HG02938 (cell line): ENCODE data around the gene PLCXD3.
"Not testable (repeated sequence)": the region's sequence is repeated elsewhere in the genome, so short reads cannot be mapped to it uniquely, and the experiment has no call there.

Experiments used
- ATAC-seq: cut with Tn5 transposase; IDR thresholded peaks from one replicate; pipeline ENCODE4 v1.9.1; 2021; ENCODE audit warnings: mild to moderate bottlenecking, moderate library complexity; ENCODE audit not compliant: unreplicated experiment

Gene PLCXD3

DNA sequence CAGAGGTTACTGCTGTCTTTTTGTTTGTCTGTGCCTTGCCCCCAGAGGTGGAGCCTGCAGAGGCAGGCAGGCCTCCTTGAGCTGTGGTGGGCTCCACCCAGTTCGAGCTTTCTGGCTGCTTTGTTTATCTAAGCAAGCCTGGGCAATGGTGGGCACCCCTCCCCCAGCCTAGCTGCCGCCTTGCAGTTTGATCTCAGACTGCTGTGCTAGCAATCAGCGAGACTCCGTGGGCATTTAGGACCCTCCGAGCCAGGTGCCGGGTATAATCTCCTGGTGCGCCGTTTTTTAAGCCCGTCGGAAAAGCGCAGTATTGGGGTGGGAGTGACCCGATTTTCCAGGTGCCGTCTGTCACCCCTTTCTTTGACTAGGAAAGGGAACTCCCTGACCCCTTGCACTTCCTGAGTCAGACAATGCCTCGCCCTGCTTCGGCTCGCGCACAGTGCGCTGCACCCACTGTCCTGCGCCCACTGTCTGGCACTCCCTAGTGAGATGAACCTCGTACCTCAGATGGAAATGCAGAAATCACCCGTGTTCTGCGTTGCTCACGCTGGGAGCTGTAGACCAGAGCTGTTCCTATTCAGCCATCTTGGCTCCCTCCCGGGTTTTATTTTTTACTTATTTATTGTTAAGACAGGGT, 16.8 kb downstream of the PLCXD3 start:
- ATAC-seq = not testable (repeated sequence)

DNA sequence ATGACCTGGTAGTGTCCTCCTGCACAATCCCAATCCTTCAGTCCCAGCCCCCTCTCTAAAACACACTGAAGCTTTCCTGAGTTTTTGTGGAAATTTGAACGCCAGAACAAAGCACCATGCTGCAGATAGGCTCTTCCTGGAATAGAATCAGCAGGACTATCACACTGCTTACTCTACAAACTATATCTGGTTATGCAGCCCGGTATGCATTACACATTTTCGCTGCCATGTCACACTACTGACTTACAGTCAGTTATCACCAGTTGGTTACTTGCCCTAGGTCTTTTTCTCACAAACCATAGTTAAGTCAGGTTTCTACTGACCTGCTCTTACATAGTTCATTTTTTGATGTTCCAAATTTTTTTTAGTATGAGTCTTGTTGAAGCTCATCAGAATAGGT, 24.9 kb downstream of the PLCXD3 start:
- ATAC-seq = no peak

DNA sequence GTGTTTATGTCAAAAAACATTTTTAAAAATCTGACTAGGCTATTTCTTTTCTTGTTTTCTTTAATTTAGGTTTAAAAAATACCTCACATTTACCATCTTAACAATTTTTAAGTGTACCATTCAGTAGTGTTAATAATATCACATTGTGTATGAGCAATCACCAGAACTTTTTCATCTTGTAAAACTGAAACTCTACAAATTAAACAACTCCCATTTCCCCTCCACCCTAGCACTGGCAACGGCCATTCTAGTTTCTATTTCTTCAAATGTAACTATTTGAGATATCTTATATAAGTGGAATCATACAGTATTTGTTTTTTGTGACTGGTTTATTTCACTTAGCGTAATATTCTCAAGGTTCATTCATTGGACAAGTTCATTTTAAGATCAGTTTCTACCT, 27.7 kb downstream of the PLCXD3 start:
- no peak for ATAC-seq

DNA sequence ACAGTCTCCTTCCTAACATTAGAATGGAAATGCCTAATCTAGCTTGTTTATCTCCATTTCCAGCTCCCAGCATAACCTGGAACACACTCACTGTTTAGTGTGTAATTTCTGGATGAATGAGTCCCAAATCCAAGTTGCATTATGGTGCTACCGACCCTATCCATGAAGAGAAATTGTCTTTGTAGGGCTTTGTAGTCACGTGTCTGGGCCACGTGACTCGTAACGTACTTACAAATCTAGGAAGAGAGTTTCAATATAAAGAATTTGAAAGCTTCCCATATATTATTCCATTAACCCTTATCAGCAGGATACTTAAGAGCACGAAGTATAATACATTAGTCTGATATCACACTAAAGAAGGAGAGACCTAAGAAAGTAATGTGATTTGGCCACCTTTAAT, 28.2 kb downstream of the PLCXD3 start:
- ATAC-seq = no peak

DNA sequence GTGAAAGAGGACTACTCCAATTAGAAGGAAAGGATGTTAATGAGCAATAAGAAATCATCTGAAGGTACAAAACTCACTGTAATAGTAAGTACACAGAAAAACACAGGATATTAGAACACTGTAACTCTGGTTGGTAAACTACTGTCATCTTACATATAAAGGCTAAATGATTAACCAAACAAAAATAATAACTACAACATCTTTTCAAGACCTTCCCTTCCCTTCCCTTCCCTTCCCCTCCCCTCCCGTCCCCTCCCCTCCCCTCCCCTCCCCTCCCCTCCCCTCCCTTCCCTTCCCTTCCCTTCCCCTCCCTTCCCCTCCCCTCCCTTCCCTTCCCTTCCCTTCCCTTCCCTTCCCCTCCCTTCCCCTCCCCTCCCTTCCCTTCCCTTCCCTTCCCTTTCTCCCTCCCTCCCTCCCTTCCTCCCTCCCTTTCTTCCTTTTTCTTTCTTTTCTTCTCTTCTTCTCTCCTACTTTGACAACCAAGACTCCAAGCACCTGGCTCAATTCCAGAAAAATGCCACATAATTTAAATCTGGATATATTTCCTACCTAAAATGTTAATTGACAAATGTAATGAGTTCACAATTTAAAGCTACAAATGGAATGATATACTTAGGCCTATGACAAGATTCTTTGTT, 38.7 kb downstream of the PLCXD3 start:
- ATAC-seq = not testable (repeated sequence)

DNA sequence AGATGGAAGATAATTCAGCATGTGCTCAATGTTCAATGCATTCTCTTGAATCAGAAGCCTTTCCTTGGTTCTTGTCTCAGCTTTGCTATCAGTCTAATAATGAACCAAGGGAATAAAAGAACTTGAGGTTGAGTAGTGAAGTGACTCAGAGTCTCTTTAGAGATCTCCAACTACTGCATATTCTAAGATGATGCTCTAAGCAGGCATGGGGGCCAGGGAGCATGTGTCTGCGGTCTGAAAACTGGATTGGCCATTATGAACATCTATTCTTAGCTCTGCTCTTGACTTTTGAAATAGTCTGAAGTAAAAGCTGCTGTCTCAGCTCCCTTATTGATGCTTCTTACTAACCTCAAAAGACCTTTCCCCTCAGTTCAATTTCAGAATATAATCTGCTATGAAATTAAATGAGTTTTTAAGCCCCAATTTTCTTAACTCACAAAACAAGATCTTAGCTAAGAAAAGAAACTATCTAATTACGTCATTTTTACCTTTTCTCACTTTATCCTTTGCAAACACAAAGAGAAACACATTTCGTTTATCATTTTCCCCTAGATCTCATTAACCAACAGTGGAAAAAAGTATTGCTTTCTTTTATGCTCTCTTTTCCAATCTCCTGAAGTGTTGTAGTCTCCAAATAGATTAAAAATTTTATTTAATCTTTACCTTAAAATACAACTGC, 44.8 kb downstream of the PLCXD3 start:
- ATAC-seq = no peak

DNA sequence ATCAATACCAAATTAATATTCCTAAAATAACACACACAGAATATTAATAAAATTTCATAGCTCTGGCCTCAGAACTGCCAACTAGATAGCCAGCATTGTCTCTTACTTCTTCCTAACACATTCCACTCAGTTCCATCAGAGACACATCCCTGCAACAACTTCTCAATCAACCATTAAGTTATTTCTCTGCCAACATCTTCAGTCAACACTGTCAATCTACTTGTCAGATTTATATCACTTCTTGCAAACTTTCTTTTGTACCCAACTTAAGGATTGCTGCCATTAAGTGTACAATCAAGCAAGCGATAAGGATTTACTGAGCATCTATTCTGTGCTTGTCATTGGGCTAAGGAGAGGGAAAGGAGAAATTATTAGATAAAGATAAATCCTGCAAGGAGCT, 50.8 kb downstream of the PLCXD3 start:
- ATAC-seq = no peak

DNA sequence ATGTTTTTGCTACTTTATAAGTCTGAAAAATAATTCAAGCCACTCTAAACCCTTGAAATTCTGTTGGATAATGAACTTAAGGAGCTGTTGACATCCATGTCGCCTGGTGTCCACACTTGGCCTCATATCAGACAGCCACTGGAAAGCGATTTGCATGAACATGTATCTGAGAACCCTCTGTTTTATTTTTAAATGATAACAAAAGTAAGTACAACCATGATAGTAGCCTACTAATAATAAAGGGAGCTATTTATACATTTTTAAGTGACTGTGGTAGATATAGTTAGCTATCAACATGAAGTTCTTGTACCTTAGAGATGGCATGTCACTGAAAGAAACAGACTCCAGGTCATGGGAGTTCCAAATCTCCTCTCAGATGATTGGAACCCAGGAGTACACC, 53.3 kb downstream of the PLCXD3 start:
- no peak for ATAC-seq

DNA sequence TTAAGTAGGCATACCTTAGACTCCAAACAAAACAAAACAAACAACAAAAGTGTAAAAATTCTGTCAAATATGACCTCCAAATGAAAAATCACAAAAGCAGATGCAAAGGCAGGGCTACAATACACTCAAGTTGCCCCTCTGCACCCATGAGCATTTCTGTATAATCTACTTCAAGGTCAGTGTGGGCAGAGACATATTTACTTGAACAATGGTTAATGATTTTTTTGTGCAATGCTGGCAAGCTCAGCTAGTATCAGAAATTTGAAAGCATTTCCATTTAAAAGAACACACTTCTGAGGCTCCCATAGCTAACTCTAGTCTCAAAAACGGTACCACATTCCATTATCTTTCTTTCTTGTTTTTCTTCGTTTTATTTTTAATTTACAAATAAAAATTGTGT, 57.9 kb downstream of the PLCXD3 start:
- no peak for ATAC-seq

DNA sequence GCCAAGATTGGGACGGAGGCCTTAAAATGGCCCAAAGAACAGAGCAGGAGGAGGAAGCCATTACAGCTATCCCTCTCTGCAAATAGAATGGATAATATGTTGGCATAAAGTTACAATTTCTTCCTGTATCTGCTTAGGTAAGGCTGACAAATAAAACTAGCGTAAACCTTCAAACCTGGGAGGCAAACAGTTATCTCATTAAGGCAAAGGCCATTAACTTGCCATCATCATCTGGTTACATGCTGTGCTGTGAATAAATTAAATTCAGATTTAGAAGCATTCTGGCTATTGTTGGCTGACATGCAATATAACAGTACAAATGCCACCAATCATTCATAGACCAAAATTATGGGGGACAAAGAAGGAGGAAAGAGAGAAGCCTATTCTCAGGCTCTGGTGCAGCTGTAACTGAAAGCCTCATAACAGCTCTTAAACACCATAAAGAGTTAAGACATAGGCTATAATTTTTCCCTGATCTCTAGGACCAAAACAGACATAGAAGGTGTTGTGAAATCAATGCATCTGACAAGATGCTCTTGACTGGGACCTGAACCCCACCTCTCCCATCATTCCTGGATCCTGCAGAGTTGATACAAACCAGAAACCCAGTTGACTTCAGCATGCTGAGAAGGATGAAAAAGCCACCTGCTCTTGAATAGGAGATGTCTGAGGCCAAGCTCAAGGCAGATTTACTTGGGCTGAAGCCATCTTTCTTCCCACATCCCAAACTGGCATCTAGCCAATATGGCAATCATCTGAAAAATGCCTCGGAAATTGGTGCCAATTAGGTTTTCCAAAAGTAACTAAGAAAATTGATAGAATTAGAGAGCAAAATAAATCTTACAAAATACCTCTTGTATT, 62.5 kb downstream of the PLCXD3 start:
- ATAC-seq = no peak

DNA sequence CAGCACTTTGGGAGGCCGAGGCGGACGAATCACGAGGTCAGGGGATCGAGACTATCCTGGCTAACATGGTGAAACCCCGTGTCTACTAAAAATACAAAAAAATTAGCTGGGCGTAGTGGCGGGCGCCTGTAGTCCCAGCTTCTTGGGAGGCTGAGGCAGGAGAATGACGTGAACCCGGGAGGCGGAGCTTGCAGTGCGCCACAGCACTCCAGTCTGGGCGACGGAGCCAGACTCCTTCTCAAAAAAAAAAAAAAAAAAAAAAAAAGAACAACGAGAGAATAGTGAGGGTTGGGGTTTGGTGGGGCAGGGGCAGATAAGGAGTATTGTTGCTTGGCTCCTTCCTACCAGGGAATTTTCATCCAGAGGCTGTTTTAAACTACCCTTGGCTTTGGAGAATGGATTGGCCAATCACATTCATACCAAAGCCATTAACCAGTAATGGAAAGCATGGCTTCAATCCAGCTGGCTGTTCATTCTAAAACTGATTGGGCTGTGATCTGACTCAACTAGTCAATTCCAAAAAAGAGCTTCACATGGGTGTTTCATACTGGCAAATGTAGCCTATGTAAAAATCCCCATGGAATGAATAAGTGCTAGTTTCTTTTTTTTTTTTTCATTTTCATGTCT, 64.4 kb downstream of the PLCXD3 start:
- ATAC-seq = no peak

DNA sequence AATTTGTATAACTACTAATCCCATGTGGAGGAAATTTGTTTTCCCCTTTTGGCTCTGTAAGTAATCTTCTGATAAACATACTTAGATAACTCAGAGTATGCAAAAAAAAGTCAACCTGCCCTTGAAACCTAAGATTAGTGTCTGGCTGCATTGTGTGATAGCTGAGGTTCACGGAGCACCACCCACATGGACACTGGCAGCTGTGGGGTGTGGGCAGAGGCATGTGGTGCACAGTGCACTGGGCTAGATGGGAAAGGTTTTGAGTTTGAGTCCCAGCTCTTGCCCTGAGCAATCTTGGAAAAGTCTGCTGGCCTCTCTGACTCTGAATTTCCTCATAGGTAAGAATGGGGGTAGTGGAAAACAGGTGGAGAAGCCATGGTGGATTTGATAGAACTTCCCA, 75.1 kb downstream of the PLCXD3 start:
- no peak for ATAC-seq

DNA sequence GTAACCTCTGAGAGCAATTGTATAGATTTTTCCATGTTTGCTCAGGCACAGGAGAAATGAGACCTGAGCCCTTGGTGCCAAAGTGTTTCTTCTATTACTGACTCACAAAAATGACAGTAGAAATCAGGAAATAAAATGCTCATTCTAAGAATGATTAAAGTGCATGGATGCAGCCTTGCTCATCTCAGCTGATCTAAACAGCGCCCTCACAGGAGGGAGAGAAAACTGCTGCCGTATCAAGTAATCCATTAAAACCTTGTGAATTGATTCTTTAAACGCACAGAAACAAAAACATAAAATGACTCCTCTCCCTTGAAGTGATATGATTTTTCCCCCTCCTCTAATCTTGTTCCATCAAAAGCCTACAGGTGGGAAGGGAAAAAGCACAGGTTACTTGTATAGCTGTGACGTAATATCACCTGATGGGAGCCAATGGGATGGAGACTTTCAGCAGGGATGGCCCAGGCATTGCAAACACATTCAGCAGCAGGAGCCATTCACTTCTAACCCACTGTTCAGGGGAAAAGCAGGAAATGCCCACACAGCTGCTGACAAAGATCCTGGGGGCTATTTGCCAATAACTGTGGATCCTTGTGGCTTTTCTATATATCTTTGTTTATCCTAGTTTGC, 76.7 kb downstream of the PLCXD3 start:
- ATAC-seq = no peak

DNA sequence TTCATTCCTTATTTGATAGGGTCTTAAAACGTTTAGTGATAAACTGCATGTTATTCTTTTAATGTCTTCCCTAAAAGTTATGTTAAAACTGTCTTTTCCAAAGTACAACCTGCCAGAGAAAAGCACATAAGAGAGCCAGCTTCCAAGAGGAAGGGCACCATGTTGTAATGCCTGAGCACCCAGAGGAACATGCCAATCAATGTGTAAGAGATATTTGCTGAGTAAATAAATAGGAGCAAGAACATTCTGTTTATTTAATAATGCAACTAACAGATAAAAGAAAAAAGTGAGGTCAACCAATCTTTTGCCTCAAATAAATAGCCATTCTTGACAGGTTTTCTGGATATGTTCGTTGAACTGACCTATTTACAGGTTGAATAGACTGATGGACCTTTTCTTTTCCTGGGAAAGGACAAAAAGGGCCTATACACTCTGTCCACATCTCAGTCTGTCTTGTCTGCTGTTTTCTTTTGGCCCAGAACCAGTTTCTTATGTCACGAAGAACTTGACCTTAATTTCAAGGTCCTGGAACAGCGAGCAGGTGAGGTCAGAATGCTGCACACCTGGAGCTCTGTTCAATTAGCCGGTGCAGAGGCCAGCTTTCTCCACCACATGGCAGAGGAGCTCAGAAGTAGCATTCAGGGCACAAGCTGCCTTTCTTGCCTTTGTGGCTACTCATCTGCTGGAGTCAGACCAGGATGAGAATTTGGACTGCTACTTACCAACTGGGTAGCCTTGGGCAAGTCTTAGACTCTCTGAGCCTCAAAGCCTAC, 77.7 kb downstream of the PLCXD3 start:
- no peak for ATAC-seq

DNA sequence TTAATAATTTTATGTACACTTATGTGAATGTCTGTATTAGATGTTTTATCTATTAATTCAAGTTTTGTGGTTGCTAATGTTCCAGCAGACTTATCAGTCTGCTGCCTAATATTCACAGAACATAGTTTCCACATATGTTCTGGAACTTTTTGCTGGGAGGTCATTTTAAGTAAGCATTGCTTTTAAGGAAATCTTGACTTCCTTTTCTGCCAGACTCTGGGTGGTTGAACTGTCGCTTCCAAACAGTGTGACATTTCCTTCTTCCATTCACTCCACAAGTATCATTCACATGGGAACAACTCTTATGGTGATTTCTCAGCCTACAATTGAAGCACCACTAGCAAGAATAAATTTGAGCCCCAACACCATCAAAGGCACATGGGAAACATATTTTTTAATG, 82.9 kb downstream of the PLCXD3 start:
- ATAC-seq = no peak

DNA sequence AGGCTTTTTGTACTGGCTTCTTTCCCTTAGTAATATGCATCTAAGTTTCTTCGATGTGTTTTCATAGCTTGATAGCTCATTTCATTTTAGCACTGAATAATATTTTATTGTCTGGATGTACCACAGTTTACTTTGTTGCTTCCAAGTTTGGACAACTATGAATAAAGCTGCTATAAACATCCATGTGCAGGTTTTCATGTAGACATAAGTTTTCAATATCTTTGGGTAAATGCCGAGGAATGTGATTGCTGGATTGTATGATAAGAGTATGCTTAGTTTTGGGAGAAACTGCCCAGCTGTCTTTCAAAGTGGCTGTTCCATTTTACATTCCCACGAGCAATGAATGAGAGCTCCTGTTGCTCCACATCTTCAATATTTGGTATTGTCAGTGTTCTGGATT, 84.7 kb downstream of the PLCXD3 start:
- no peak for ATAC-seq

DNA sequence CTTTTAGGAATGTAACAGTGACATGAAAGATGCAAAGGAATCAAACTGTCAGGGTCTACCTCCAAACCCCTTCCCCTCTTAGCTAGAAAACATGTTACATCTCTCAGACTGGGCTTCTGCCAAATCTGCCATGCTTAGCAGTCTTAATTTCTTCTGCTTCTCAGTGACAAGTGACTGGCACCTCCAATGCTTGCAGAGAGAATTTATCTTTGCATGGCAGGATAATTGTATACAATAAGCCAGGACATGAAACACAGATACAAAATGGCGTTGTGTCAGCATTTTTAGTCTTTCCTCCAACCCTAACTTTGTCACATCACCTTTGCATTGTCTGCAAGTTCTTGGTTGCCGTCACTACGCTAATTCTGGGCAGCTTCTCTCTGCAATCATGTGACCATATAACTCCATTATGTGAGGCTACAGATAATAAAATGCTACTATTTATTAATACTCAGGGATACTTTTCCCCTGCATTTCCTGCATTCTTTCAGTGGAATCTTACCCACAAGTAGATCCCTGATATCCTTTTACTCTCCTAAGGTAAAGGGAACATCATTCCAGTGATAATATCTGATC, 89.8 kb downstream of the PLCXD3 start:
- ATAC-seq = no peak

DNA sequence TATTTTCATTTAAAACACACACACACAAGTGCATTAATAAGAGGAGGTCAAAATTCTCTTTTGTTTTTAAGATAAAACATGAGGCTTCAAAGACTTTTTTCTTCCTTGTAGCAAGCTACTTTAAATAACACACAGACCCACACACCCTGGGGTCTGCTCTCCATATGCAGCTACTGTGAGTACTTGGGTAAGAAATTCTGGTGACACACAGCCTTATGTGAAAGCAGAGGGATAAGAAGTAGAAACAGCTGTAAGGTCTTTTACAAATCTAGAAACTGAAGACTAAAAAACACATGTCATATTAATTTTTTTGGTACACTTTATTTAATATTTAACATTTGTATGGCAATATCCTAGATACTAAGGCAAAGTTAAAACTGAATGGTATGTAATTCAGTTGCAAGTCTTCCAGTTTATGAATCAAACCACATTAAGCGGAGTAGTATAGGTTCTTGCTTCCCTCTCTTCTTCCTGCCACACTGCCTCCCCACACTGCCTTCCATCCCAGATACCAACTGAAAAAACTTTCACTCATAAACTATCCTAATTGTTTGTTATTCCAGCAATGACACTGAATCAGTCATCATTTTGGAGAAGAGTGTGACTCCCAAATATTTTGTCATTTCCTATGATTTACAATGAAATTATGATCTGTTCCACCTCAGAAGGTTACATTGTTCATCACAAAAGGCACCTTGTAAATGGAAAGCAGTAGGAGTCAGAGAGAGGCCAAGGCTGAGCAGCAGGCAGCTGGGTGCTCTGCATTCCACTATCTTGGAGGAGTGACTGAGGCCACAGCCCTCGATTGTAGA, 92.0 kb downstream of the PLCXD3 start:
- no peak for ATAC-seq

DNA sequence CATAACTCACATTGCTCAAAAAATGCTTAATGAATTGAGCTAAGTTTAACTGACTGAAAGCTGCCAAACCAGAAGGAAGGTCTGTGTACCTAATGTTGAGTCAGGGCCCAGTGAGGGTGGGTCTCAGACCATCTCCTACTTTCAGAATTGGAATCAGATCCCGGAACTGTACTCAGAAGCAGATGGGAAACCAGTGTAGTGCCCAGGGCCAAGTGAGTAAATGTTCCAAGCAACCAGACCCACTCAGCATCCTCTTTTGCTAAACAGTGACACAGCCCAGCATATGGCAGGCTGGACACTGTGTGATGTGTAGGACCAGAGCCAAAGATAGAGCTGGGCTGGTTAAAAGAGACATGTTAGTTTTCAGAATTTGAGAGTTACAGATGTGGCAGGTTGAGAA, 94.1 kb downstream of the PLCXD3 start:
- no peak for ATAC-seq
